GM19025 (cell line): ENCODE data around the gene ZCCHC7.
"Not testable (repeated sequence)": the region's sequence is repeated elsewhere in the genome, so short reads cannot be mapped to it uniquely, and the experiment has no call there.

Experiments
- ATAC-seq: cut with Tn5 transposase; IDR thresholded peaks from one replicate; pipeline ENCODE4 v1.9.1; 2021; ENCODE audit warnings: mild to moderate bottlenecking, low read depth, moderate library complexity; ENCODE audit not compliant: unreplicated experiment

ZCCHC7 gene

GRCh38 chr9:37119360-37119759 lies 1.0 kb upstream of the ZCCHC7 start:
- ATAC-seq, result no peak

- ATAC-seq, result peak; percentile 13
Measured at GRCh38 chr9:37120843-37121335, 515 bp downstream of the ZCCHC7 start.

GRCh38 chr9:37121881-37122280 lies 1.5 kb downstream of the ZCCHC7 start:
- no peak for ATAC-seq

GRCh38 chr9:37126214-37126788 lies 5.9 kb downstream of the ZCCHC7 start:
- no peak for ATAC-seq

GRCh38 chr9:37127018-37127417 lies 6.6 kb downstream of the ZCCHC7 start:
- ATAC-seq, result no peak

- no peak for ATAC-seq
Measured at GRCh38 chr9:37128051-37128450, 7.7 kb downstream of the ZCCHC7 start.

GRCh38 chr9:37134166-37134565 lies 13.8 kb downstream of the ZCCHC7 start:
- ATAC-seq, result no peak

- ATAC-seq, result no peak
Measured at GRCh38 chr9:37141015-37141414, 20.6 kb downstream of the ZCCHC7 start.

- ATAC-seq, result peak; percentile 53
Measured at GRCh38 chr9:37144762-37145161, 24.4 kb downstream of the ZCCHC7 start.

- ATAC-seq, result peak; percentile 65
Measured at GRCh38 chr9:37146410-37146809, 26.0 kb downstream of the ZCCHC7 start.

GRCh38 chr9:37148181-37148580 lies 27.8 kb downstream of the ZCCHC7 start:
- ATAC-seq, result no peak

GRCh38 chr9:37149666-37150308 lies 29.4 kb downstream of the ZCCHC7 start:
- no peak for ATAC-seq

GRCh38 chr9:37150415-37150814 lies 30.0 kb downstream of the ZCCHC7 start:
- no peak for ATAC-seq

GRCh38 chr9:37151812-37152211 lies 31.4 kb downstream of the ZCCHC7 start:
- no peak for ATAC-seq

GRCh38 chr9:37152365-37152764 lies 32.0 kb downstream of the ZCCHC7 start:
- ATAC-seq, result no peak

GRCh38 chr9:37155601-37156000 lies 35.2 kb downstream of the ZCCHC7 start:
- no peak for ATAC-seq

GRCh38 chr9:37156205-37156604 lies 35.8 kb downstream of the ZCCHC7 start:
- ATAC-seq, result no peak

GRCh38 chr9:37156781-37157356 lies 36.5 kb downstream of the ZCCHC7 start:
- ATAC-seq, result no peak

GRCh38 chr9:37157726-37158377 lies 37.5 kb downstream of the ZCCHC7 start:
- no peak for ATAC-seq

- ATAC-seq, result no peak
Measured at GRCh38 chr9:37163299-37163698, 42.9 kb downstream of the ZCCHC7 start.

- ATAC-seq, result not testable (repeated sequence)
Measured at GRCh38 chr9:37164335-37164734, 44.0 kb downstream of the ZCCHC7 start.
